ENCODE results near the gene CFAP46.

DNA sequence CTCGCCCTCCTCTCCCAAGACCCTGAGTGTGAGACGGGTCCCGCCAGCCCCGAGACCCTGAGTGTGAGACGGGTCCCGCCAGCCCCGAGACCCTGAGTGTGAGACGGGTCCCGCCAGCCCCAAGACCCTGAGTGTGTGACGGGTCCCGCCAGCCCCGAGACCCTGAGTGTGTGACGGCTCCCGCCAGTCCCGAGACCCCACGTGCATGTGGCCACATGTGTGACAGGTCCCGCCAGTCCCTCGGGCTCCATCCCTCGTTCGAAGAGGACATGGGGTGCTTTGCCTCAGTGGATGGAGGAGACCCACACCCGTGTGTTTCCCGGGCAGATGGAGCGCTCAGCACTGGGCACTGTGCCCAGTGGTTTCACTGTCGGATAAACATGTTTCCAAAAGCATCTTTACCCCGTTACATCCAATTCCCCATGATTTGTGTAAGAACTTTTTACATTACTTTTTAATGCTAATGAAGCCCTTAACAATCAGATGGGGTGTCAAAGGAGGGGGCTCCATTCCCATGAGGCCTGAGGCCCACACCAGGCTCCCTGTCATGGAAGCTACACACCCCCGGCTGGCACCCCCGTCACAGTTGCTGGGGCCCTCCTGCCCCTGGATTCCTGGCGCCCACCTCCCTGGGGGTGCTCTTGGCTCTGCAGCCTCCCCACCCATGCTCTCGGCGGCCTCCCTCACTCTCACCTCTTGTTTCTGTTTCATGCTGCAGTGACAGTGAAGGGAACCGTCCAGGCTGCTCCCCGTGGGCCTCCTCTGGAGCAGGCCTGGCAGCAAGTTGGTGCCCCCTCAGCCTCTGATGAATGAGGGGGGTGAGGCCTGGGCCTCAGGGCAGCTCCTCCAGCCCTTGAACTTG lies 48.5 kb upstream of the CFAP46 start:
- TF ChIP-seq CTCF (IDR thresholded peaks at IDR 0.05) (no peak), POLR2A (IDR thresholded peaks at IDR 0.05) (no peak)

Measured in lower leg skin (tissue), 3 donors.